K562 (cell line): ENCODE results near the gene EXTL1. TPM values are rescaled to one million over a fixed set of nuclear protein-coding genes. Genes with fewer than 3 reads are reported as not detected.

Source experiments
- ATF2 ChIP-seq: sonication (generic); formaldehyde crosslinking; IDR thresholded peaks from 2 replicates; pipeline ENCODE4 v1.8.1; 2022; ENCODE audit warnings: missing genetic modification reagents
- CHD7 ChIP-seq: fragments of 200-600 bp; sonication (generic); IDR thresholded peaks from one replicate; pipeline ENCODE4 v1.6.1; 2012; ENCODE audit warnings: mild to moderate bottlenecking, low read depth, low read length, inconsistent platforms
- E2F1 ChIP-seq: sonication (generic); formaldehyde crosslinking; IDR thresholded peaks from 2 replicates; pipeline ENCODE4 v1.8.1; 2023; ENCODE audit warnings: mild to moderate bottlenecking, missing genetic modification reagents, moderate library complexity
- HSF4 ChIP-seq: fragments of 250-450 bp; sonication (Bioruptor Pico); IDR thresholded peaks from 2 replicates; pipeline ENCODE4 v2.1.2; 2022; ENCODE audit warnings: mild to moderate bottlenecking, moderate library complexity, borderline replicate concordance
- IRF9 ChIP-seq: fragments of 450-650 bp; IDR thresholded peaks from 2 replicates; pipeline ENCODE4 v1.6.1; 2016; ENCODE audit warnings: missing biosample characterization, missing genetic modification characterization
- RBM15 ChIP-seq: fragments of 200-400 bp; formaldehyde crosslinking; IDR thresholded peaks from 2 replicates; pipeline ENCODE4 v1.6.1; 2018; ENCODE audit warnings: mild to moderate bottlenecking, low read length, moderate library complexity; ENCODE audit not compliant: insufficient read depth
- RCOR1 ChIP-seq, 2 experiments: IDR thresholded peaks; 2 replicates each; pipeline ENCODE4 v1.6.1; 2012; ENCODE audit warnings: low read depth in 2 of 2, low read length in 2 of 2, borderline replicate concordance in 1 of 2, improper control_type of control experiment in 1 of 2
- TFAM ChIP-seq: fragments of 250-450 bp; sonication (Bioruptor Pico); conservative IDR thresholded peaks from 2 replicates; pipeline ENCODE4 v1.5.0; 2021; ENCODE audit warnings: mild to moderate bottlenecking, moderate library complexity
- ZNF175 ChIP-seq: fragments of 200-800 bp; sonication (Bioruptor generic); IDR thresholded peaks from 2 replicates; pipeline ENCODE4 v1.6.1; 2016; ENCODE audit warnings: low read depth, mild to moderate bottlenecking, missing genetic modification characterization, missing compliant biosample characterization
- ZNF280A ChIP-seq: fragments of 450-650 bp; IDR thresholded peaks from 2 replicates; pipeline ENCODE4 v1.6.1; 2018; ENCODE audit warnings: mild to moderate bottlenecking, low read depth; ENCODE audit not compliant: partially characterized antibody
- polyA plus RNA-seq, 8 experiments: library from polyadenylated mRNA; depleted of rRNA in 4 of 8; stranded (reverse) in 5 of 8; unstranded in 3 of 8; fragments of >200 nt; fragmentation: Nextera tagmentation in 2 of 8; fragmentation: Illumina TruSeq in 1 of 8; extraction: Ambion mirVana in 2 of 8; extraction: Trizol in 1 of 8; gene quantifications; 2 replicates each; pipeline versions ENCODE4 v1.2.1 to v1.2.3, GENCODE V29; 2011 to 2014; ENCODE audit warnings: inconsistent platforms in 1 of 8, missing spikeins in 1 of 8
- total RNA-seq, 7 experiments: library from RNA; depleted of rRNA in 6 of 7; stranded (reverse); fragments of >200 nt in 6 of 7; fragmentation: Illumina TruSeq in 2 of 7; extraction: Trizol in 2 of 7; gene quantifications; 2 replicates each; pipeline versions ENCODE4 v1.2.1 to v1.2.3, GENCODE V29; 2011 to 2021; ENCODE audit warnings: low replicate concordance in 1 of 7

Gene EXTL1
- total and polyA plus RNA-seq, 9 of the 15 experiments (the other 6 are each of a cell fraction or from before 2014, with no cell fraction given) = 0.04 to 0.23 (median 0.08) TPM; not detected in 3

GRCh38 chr1:26067432-26067911, 45.9 kb downstream of the EXTL1 start, which contains the start of gene TRIM63 (continued):
- TF ChIP-seq ZNF280A = no peak
- no peak for TF ChIP-seq RCOR1 (IDR thresholded peaks at IDR 0.05; ENCODE audit: borderline replicate concordance in 1 of 2, low read depth in 2 of 2, low read length in 2 of 2)
- TF ChIP-seq HSF4 = 0 out of 2 replicates have a peak, but pooled peaks have one; percentile 45
- no peak for TF ChIP-seq RBM15
- TF ChIP-seq E2F1 (CRISPR knock-in tag) = no peak
- no peak for TF ChIP-seq IRF9
- TF ChIP-seq CHD7 = no peak
- TF ChIP-seq TFAM (CRISPR knock-in tag) = no peak
- 0 out of 2 replicates have a peak, but pooled peaks have one; percentile 7 for TF ChIP-seq ZNF175 (CRISPR knock-in tag)
- TF ChIP-seq ATF2 (CRISPR knock-in tag) = no peak
